Activated CD4-positive, alpha-beta T cell treated with anti-CD3 and anti-CD28 coated beads, Interleukin-10, Interleukin-2, amounts not matched to agents 100 ng/mL and 50 ng/mL, durations not matched to agents 16 hours and 8 hours (primary cell): Measurements from ENCODE around the gene TIAM2.
"Not testable (repeated sequence)": the region's sequence is repeated elsewhere in the genome, so short reads cannot be mapped to it uniquely, and the experiment has no call there.

Experiments
- DNase-seq: peaks from one replicate; pipeline ENCODE4 v3.0.0-alpha.2; 2020

Gene TIAM2

GRCh38 chr6:155103816-155104366 is 108.8 kb downstream of the TIAM2 start:
- peak; percentile 57 for DNase-seq

- DNase-seq: peak; percentile 41
These were observed 111.5 kb downstream of the TIAM2 start for GRCh38 chr6:155106456-155107115.

- peak; percentile 34 for DNase-seq
These were observed 112.4 kb downstream of the TIAM2 start for GRCh38 chr6:155107432-155108069.

- DNase-seq: peak; percentile 33
These were observed 113.1 kb downstream of the TIAM2 start for GRCh38 chr6:155108070-155108820.

GRCh38 chr6:155110721-155111120 is 115.6 kb downstream of the TIAM2 start:
- no peak for DNase-seq

- no peak for DNase-seq
These were observed 117.6 kb downstream of the TIAM2 start for GRCh38 chr6:155112757-155113156.

GRCh38 chr6:155115893-155116570 is 120.9 kb downstream of the TIAM2 start:
- peak; percentile 28 for DNase-seq

- DNase-seq: no peak
These were observed 121.4 kb downstream of the TIAM2 start for GRCh38 chr6:155116571-155116910.

GRCh38 chr6:155117256-155117655 is 122.1 kb downstream of the TIAM2 start:
- no peak for DNase-seq

- no peak for DNase-seq
These were observed 122.7 kb downstream of the TIAM2 start for GRCh38 chr6:155117785-155118184.

- not testable (repeated sequence) for DNase-seq
These were observed 124.1 kb downstream of the TIAM2 start for GRCh38 chr6:155119201-155119600.

GRCh38 chr6:155120034-155120433 is 124.9 kb downstream of the TIAM2 start:
- DNase-seq: no peak

- no peak for DNase-seq
These were observed 126.2 kb downstream of the TIAM2 start for GRCh38 chr6:155121294-155121693.

- no peak for DNase-seq
These were observed 126.6 kb downstream of the TIAM2 start for GRCh38 chr6:155121699-155122098.

GRCh38 chr6:155122199-155122950 is 127.3 kb downstream of the TIAM2 start:
- DNase-seq: no peak

- DNase-seq: no peak
These were observed 128.4 kb downstream of the TIAM2 start for GRCh38 chr6:155123520-155123919.

GRCh38 chr6:155125906-155126305 is 130.8 kb downstream of the TIAM2 start:
- no peak for DNase-seq

GRCh38 chr6:155126727-155127439 is 131.8 kb downstream of the TIAM2 start:
- peak; percentile 90 for DNase-seq

- no peak for DNase-seq
These were observed 133.9 kb downstream of the TIAM2 start for GRCh38 chr6:155128977-155129376.

- DNase-seq: no peak
These were observed 134.6 kb downstream of the TIAM2 start for GRCh38 chr6:155129744-155130143.

GRCh38 chr6:155130161-155130853 is 135.2 kb downstream of the TIAM2 start:
- DNase-seq: peak; percentile 53
